Hematopoietic multipotent progenitor cell treated with erythropoietin and hydrocortisone succinate and interleukin-3 and kit ligand, for 17 days (in vitro differentiated cells): Measurements from ENCODE around the gene USHBP1.

Experiments used
- DNase-seq: peaks from one replicate; pipeline ENCODE4 v3.0.0-alpha.2; 2015; ENCODE audit warnings: low spot score

The USHBP1 gene

GRCh38 chr19:17210296-17210695 is 54.2 kb downstream of the USHBP1 start:
- DNase-seq: no peak

GRCh38 chr19:17209126-17210036 is 55.2 kb downstream of the USHBP1 start:
- peak; percentile 79 for DNase-seq

GRCh38 chr19:17206736-17207581 is 57.6 kb downstream of the USHBP1 start:
- no peak for DNase-seq

GRCh38 chr19:17205237-17206140 is 59.1 kb downstream of the USHBP1 start:
- peak; percentile 78 for DNase-seq

GRCh38 chr19:17202713-17203112 is 61.8 kb downstream of the USHBP1 start:
- no peak for DNase-seq

- DNase-seq: peak; percentile 59
Observed at GRCh38 chr19:17202249-17202648, 62.3 kb downstream of the USHBP1 start.

- DNase-seq: no peak
Observed at GRCh38 chr19:17200408-17201079, 64.0 kb downstream of the USHBP1 start.
